CD4-positive, alpha-beta T cell treated with Interleukin-15 for 4 hours (primary cell): ENCODE results near the gene TNNC1.

Experiments
- DNase-seq: peaks from one replicate; pipeline ENCODE4 v3.0.0-alpha.2; 2020; ENCODE audit warnings: low spot score

The TNNC1 gene

DNA sequence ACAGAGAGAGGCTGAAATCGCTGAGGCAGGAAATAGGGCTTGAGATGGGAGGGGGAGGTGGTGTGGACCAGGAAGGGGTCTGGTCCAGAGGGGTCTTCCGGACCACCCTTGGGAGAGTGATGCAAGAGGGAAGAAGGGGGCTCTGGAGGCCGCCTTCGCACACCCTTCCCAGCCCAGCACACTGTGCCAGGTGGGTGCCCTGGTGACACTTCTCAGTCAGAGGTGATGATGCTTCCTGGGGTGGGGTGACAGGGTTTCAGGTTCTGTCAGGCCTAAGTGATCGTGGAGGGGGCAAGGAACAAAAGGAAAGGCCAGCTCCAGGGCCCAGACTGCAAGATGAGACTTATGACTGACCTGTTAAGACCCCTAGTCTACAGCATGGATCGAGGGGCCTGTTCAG is 21.6 kb downstream of the TNNC1 start:
- DNase-seq: no peak

DNA sequence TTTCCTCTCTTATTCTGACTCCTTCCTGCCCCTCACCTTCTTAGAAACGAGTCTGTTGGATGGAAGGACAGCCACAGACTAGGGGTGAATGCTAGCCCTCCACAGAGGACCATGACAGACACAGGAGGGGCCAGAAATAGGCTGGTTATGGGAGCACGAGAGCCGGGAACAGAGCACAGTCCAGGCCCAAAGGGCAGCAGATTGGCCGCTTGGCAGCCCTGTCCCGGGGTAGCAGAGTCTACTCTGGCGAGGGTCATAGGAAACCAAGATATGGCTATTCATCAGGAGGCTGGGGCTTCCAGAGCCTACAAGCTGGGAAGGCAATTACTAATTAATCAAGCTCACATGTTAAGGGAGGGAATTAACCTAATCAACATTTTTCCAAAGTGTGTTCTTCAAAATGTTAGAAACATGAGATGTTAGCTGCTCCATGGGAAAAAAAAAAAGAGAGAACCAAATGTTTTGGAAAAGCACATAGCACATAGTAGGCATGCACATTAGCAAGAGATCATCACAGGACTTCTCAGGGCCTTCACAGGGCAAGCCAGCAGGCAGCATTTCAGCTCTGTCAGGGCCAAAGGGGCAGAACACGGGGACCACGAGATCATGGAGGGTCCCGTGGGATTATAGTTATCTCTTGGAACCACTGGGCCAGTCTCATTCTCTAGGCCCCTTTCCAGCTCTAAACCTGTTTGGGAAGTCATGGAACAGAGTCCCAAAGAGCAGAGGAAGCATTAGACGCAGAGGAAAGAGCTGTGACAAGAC is 22.2 kb downstream of the TNNC1 start:
- DNase-seq: no peak

DNA sequence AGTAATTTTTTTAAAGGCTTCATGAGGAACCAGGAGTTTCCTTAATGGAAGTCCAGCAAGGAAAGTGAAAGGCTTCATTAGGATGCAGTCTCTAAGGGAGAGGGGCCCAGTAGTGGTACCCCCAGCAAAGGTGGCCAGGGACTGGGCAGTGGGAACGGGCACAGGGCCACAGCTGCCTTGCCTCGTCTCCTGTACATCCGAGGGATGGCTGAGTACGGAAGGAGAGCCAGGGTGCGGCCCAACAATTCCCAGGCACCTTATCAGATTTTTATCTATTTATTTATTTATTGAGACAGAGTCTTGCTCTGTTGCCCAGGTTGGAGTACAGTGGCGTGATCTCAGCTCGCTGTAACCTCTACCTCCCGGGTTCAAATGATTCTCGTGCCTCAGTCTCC is 23.4 kb downstream of the TNNC1 start:
- no peak for DNase-seq

DNA sequence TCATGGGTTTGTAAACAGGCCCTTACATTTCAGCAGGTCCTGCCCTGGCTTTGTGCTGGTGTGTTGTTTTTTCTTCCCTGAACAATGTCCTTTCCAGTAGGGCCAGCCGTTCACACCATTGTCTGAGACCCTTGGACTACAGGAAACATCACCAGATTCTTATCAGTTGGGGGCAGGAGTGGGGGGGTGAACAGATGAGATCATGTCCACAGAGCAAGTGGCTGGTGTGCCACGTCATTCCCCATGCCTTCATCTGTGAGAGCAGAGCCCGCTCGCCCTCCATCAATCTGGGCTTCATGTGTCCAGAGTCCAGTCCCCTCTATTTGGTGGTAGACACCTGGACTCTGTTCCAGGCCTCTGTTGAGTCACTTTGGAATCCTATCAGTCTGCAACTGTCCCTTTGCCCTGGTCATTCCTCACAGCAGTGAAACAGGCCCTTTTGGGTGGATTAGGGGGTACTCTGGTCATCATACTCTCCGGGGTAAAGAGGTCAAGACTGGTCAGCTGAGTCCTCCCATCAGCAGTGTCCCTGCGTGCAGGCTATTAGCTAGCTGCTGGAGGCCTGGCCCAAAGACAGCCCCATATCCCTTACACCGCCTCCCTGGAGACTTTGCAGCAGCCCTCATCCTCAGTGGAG is 23.9 kb downstream of the TNNC1 start:
- DNase-seq: no peak

DNA sequence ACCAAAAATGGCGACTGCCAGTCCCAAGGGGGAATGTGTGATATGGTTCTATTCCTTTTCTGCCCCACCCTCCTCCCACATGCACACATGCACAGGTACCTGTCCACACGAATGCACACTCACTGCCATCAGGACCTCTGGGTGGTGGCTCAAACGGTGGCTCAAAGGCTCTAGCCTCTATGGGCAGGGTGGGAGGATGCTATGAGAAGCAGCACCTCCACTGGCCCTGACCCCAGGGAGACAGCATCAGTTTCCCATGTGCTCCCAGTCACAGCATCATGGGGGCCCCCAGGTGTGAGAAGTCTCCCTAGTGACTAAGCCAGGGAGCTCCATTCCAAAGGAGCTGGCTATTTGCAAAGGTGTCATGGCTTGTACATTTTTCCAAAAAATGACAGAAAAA is 24.8 kb downstream of the TNNC1 start:
- DNase-seq: no peak

DNA sequence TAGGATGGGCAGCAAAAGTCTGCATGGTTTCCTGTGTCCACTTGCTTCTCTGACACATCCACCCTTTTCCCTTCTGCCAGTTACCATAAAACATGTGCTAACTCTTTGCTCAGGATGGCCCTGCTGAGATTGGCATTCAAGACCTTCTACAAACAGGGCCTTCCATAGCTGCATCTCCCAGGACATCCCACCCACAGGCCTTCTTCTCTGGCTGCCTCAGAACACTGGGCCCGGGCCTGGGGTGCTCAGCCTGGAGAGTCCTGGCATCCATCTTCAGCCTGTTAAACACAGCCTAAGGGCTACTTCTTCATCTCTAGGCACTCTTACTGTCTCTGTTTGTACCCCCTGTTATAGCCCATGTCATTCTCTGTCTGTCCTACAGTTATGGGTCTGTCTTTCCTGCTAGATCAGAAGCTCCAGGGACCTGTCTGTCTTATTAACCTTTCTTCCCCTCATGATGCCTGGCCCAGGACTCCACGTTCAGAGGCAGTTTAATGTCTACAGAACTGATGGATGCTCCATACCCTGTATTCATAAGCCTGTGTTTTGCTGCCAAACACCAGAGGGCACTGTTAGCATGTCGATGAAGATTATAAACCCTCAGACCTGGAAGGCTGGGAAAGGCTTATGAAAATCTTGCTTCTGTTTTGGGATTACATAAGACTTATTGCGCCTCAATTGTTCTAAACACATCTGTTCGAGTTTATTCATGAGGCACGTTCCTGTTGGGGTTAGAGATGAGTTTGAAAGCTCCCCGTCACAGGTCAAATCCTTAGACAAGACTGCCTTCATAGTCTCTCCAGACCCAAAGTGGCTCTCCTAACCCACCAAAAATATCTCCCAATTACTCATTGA is 25.5 kb downstream of the TNNC1 start:
- DNase-seq: peak; percentile 43

DNA sequence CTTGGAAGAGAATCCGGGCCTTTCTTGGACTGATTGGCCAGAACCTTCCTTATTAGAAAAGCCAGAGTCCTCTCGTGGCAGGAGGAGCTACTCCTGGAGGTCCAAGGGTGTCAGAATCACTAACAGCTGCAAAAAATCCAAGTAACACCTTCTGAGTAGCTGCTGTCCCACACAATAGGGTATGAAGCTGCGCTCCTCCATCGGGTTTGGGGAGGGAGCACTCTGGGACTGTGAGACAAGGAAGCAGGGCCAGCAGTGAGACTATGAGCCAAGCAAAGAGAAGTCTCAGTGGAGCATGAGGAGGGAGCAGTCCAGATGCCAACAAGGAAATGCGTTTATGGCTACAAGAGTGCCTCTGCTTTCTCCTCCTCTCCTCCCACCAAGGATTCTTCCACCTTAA is 30.7 kb downstream of the TNNC1 start:
- no peak for DNase-seq

DNA sequence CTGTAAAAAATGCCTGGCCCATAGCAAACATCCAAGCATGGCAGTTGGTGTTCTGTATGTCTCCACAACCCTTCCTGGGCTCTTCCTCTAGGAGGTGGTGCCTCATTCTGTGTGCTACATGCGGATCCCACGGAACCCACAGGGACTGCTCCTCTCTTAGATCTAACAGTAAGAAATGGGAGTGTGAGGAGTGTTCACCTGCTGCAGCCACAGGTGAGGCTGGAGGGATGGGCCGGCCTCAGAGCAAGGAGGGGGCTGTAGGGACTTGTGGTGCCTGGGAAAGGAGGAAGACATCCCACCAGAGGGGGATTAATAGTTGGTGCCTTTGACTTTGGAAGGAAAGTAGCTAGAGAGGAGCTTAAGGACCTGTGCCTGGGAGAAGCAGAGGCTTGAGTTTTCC is 31.2 kb downstream of the TNNC1 start:
- no peak for DNase-seq

DNA sequence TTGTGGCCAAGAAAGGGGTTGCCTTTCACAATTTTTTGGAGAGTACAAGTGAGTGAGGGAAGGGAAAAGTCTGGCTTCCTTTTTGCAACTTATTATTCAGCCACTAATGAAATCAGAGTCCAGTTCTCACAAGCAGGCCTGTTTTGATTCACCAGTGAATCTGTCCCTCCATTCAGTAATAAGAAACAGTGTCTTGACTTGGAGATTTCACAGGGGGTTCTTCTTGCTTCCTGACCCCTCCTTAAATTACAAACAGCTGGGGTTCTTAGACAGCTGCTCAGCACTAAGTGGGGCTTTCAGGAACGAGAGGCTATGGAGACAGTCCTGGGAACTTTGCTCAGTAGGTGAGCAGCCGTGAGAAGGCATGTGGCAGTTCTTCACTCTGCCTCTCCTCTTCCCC is 33.5 kb downstream of the TNNC1 start:
- no peak for DNase-seq

DNA sequence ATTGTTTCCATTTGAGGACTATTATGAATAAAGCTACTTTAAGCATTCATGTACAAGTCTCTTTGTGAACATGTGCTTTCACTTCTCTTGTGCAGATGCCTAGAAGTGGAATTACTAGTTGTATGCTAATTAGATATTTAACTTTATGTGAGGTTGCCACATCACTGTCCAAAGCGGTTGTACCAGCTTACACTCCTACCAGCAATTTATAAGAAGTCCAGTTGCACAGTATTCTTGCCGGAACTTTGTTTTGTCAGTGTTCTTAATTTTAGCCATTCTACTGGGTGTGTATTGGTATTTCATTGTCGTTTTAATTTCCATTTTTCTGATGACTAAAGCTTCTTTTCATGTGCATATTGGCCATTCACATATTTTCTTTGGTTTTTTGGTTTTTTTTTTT is 38.0 kb downstream of the TNNC1 start:
- no peak for DNase-seq

DNA sequence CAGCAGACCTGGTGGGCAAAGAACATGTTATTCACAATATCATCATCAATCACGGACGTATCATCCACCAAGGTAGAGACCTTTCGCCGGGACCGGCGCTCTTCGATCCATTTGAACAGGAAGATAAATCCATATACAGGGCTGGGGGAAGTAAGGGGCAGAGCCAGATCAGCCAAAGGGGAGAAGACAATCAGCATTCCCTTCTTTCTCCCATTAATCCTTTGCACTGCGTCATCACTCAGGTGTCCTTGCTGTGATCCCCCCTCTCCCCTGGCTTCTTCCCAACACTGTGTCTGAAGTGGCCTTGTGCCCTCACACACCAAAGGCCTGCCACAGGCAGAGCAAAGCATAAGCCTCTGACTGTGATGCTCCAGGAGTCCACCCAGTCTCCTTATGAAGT is 45.4 kb downstream of the TNNC1 start:
- no peak for DNase-seq

DNA sequence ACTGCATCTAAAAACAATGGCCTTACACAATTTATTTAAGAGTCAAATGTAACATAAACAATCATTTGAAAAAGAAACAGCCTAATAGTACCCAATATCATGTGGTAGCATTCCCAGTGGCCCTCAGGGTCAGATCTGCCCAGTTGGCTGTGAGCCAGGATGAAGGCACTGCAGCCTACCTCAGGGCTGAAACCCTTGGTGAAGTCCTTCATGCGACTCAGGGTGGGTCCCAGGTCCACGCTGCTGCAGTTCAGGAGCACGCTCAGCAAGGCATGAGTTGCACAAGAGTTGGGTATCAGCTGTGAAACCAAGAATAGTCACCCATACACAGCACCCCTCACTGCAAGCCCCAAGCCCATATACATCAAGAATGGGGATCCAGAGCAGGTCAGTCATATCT is 46.1 kb downstream of the TNNC1 start:
- DNase-seq: no peak

DNA sequence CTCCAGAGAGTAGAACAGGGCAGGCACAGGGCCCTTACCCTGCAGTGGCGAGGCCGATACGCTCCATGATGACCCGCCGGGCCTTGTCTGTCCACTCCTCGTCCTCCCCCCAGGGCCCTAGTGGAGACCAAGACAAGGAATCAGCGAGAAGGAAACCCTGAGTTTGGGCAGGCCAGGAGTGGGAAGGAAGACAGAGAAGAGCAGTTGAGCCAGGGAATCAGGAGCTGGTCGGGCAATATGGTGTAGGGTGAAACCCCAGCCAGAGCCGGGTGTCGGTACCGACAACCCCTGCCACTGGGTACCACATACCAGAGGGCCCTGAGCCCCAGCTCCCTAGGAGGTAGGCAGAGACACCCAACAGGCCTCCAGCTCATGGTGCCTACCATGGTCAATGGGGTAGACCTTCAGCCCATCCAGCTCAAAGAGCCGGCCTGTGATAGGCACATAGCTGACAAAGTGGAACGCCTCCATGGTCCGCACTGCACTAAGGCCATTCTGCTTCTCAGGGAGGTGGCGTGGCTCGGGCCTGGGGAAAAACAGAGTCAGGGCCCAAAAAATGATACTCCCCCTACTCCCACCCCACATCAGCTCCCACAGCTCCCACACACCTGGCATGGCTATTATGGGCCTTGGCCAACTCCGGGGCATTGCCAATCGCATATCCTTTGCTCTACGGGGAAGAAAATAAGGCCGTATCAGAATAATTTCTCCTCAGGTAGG is 46.9 kb downstream of the TNNC1 start:
- DNase-seq: no peak

DNA sequence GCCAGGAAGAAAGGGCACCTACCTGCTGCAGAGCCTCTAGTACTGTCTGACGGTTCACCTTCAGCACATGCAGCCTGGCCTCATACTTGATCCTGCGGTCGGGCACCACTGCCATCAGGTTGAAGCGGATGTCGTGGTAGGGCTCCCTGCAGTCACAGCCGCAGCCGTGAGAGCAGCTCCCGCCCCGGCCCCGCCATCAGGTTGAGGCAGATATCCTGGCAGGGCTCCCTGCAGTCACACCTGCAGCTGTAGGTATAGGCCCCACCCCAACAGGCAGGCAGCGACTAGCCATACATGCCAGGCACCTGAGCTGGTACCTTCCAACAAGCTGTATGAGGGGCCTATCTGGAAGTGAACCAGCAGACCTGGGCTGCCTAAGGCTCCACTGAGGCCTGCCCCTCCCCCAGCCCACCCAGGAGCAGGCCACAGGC is 47.6 kb downstream of the TNNC1 start:
- DNase-seq: no peak

DNA sequence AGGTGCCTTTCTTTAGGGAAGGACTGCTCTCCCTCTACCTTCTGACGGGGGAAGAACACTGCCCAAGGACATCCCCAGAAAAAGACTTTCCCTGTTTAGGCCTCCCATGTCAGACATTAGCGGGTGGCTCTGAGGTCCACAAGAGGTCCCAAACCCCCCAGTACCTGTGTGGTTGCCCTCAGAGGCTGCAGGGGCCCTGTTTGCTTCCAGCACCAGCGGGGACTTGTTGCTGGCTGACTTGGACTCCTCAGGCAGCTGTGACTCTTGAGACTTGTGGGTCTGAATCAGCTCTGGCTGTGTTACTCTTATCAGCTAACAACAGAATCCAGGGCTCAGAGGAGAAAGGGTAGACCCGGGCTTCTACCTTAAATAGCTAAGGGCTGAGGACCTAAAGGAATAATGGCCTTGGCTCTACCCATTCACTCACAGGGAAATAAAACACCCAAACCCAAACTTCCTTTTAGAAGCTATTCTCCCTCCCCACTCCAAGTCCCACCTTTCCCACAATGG is 48.2 kb downstream of the TNNC1 start:
- no peak for DNase-seq

DNA sequence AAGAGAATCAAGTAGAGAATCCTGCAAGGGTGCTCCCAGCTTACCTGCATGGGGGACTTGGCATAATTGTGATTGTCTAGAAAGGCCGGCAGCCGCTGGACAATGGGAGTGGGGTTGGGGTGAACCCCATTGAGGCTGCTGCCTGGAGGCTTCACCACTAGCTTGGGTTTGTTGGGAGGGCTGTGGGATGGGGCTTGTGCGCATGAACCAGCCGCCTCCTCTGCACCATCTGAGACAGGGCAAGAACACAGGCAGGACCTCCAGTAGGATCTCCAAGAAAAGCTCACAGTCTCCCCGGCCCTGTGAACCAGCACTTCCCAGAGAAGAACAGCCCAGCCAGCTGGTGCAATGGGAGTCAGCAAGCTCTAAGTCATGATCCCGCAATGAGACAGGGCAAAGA is 48.8 kb downstream of the TNNC1 start:
- no peak for DNase-seq

DNA sequence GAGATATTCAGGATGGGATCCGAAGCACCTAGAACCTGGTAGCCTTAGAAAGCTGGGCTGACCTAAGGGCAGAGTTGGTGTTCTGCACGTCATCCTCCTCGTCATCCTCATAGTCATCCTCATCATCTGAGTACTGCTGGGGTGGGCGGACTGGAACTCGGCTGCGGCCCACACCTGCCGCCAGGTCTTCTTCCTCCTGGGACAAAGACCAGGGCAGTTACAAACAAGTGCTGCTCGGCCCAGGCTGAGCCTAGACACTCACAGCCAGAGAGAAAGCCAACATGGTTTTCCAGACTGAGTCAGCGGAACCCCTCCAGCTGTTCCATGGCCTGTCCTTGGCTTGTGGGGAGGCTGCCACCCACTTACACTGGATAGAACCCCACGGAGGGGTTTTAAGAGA is 49.5 kb downstream of the TNNC1 start:
- no peak for DNase-seq

DNA sequence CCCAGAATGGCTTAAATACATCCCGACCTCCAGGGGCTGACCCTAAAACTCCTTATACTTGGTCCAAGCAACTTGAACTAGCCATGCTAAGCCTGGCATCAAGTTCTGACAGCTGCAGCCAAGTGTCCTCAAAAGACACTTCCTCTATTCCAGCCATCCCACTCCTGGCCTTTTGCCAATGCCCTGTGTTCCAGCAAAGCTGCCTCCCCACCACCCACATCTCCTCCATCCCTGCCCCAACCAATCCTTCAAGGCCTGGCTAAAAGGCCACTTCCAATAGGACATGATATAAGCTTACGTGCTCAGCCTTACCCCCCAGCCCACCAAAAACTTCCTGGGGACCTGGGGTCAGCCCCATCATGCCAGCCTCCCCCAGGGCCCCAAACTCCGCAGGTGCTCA is 49.9 kb downstream of the TNNC1 start:
- DNase-seq: no peak

DNA sequence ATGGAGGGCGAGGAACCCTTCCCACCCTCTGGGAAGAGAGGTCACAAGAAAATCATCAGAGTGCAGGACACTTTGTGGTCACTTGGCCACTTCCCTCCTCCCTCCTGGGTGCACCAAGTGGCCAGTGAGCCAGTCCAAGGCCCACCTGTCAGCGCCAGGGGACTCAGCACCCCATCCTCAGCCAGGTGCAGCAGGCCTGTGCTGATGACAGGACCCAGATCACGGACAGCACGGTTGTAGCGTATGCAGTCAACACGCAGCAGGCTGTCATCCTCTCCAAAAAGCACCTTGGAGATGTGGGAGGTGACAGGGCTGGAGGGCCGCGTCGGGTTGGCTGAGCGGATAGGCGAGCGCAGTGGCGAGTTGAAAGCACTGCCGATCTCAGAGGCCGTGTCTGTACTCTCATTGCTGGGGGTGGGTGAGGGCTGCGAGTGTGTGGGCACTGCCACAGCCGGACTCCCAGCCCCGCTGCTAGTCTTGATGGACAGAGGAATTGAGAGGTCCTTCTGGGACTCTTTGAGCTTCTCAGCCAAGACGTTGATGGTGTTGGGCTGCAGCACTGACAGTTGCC is 50.5 kb downstream of the TNNC1 start:
- DNase-seq: no peak

DNA sequence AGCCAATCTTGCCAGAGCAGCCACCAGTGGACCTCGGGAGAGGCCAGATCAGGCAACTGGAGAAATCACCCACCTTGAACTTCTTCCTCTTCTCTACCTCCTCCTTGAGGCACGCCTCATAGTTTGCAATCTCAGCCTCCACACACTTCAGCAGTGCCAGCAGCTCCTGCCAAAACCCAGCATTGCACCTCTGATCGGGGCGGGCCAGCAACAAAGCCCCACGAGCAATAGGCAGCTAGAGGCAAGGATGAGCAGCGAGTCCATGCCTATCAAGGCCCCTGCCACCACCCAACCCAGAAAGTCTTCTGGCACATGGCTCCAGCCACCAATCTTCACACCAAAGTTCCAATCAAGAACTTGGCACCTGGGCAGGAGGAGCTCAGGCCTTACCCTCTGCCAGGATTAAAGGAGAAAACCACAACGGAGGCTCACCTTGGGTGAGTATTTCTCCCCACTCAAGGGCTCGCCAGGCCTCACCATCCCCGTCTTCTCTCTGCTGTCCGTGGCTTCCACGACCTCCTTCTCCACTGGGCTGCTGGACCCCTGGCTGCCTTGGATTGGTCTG is 51.1 kb downstream of the TNNC1 start:
- no peak for DNase-seq

DNA sequence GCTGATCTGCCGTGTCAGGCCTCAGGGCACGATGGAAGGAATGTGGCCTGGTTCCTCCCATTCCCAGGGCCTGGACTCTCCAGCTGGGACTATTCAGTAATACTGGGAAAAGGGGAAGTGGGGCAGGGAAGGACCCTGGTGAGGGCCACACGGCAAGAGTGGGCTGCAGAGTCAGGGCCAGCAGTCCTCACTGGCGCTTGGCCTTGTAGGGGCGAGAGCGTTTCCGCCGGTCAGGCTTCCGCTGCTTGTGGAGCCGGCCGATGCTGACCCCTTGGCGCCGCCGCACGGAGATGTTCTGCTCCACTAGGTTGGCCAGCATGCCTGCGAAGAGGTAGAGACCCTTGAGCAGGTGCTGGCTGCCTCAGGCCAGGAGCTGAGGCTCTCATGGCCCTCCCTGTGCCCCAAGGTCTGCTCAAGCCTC is 51.7 kb downstream of the TNNC1 start:
- DNase-seq: no peak
